PFSK-1 (cell line): ENCODE results near the gene NOXA1.

Experiments used
- FOXP2 ChIP-seq: optimal IDR thresholded peaks from 2 replicates; pipeline ENCODE3; 2011; ENCODE audit warnings: borderline replicate concordance, control low read depth, inconsistent platforms; ENCODE audit not compliant: insufficient read depth; ENCODE audit errors: extremely low read length, extremely low read depth
- POLR2AphosphoS5 ChIP-seq: IDR thresholded peaks from 2 replicates; pipeline ENCODE4 v1.6.1; 2012; ENCODE audit warnings: low read depth, mild to moderate bottlenecking, control low read depth, low read length, moderate library complexity
- REST ChIP-seq, 2 experiments: IDR thresholded peaks; 2 replicates each; pipeline versions ENCODE4 v1.6.1 to v1.8.0; 2011 to 2012; ENCODE audit warnings: low read depth in 2 of 2, low read length in 2 of 2, control low read depth in 1 of 2, inconsistent platforms in 1 of 2, mild to moderate bottlenecking in 1 of 2, moderate library complexity in 1 of 2; ENCODE audit not compliant: insufficient read depth in 1 of 2
- SIN3A ChIP-seq: IDR thresholded peaks from 2 replicates; pipeline ENCODE4 v1.6.1; 2012; ENCODE audit warnings: mild to moderate bottlenecking, low read length, moderate library complexity, borderline replicate concordance; ENCODE audit not compliant: insufficient read depth
- TAF1 ChIP-seq: IDR thresholded peaks from 2 replicates; pipeline ENCODE4 v1.6.1; 2012; ENCODE audit warnings: low read length, control low read depth, borderline replicate concordance; ENCODE audit not compliant: insufficient read depth

Gene NOXA1

GRCh38 chr9:137449931-137450538 is 26.8 kb downstream of the NOXA1 start:
- no peak for TF ChIP-seq SIN3A
- TF ChIP-seq TAF1 = no peak
- TF ChIP-seq FOXP2 = no peak
- TF ChIP-seq POLR2AphosphoS5 = no peak
- no peak for TF ChIP-seq REST (IDR thresholded peaks at IDR 0.05; ENCODE audit: insufficient read depth in 1 of 2, low read depth in 2 of 2, low read length in 2 of 2)

- TF ChIP-seq SIN3A (no peak), TAF1 (no peak), REST (IDR thresholded peaks at IDR 0.05; ENCODE audit: insufficient read depth in 1 of 2, low read depth in 2 of 2, low read length in 2 of 2) (no peak), POLR2AphosphoS5 (no peak), FOXP2 (no peak)
Observed at GRCh38 chr9:137452006-137452760, 29.0 kb downstream of the NOXA1 start.

- no peak for TF ChIP-seq SIN3A
- no peak for TF ChIP-seq TAF1
- no peak for TF ChIP-seq FOXP2
- no peak for TF ChIP-seq REST (IDR thresholded peaks at IDR 0.05; ENCODE audit: insufficient read depth in 1 of 2, low read depth in 2 of 2, low read length in 2 of 2)
- no peak for TF ChIP-seq POLR2AphosphoS5
Observed at GRCh38 chr9:137452761-137453642, 29.8 kb downstream of the NOXA1 start.

- TF ChIP-seq REST (IDR thresholded peaks at IDR 0.05; ENCODE audit: insufficient read depth in 1 of 2, low read depth in 2 of 2, low read length in 2 of 2) = no peak
- no peak for TF ChIP-seq TAF1
- TF ChIP-seq POLR2AphosphoS5 = 0 out of 2 replicates have a peak, but pooled peaks have one; percentile 24
- no peak for TF ChIP-seq SIN3A
- TF ChIP-seq FOXP2 = no peak
Observed at GRCh38 chr9:137453643-137454081, 30.5 kb downstream of the NOXA1 start.
